HG02571 (cell line): ENCODE measurements around the gene TRAF3.
"Not testable (repeated sequence)": the region's sequence is repeated elsewhere in the genome, so short reads cannot be mapped to it uniquely, and the experiment has no call there.

ENCODE experiments used
- ATAC-seq: cut with Tn5 transposase; IDR thresholded peaks from one replicate; pipeline ENCODE4 v1.9.1; 2021; ENCODE audit warnings: mild to moderate bottlenecking, moderate library complexity; ENCODE audit not compliant: unreplicated experiment

Gene TRAF3

GRCh38 chr14:102750376-102750775, 26.9 kb upstream of the TRAF3 start:
- ATAC-seq = no peak

DNA sequence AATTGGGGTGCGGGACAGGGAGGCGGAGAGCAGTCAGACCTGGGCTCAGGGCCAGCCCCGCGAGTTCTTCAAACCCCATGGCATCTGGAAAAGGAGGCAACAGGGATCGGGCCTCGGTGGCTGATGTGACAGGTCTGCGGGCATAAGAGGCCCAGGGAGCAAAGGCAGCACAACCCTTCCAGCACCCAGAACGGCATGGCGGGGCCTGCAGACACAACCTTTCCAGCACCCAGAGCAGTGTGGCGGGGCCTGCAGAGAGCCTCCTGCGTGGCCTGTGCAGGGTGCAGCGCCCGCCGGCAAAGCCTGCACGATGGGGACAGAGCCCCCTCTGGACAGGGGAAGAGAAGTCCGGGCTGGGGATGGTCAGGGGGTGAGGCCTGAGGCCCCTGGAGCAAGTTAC, 26.2 kb upstream of the TRAF3 start:
- no peak for ATAC-seq

- ATAC-seq = no peak
These were observed 24.9 kb upstream of the TRAF3 start for GRCh38 chr14:102752239-102752847.

GRCh38 chr14:102754370-102755262, 22.6 kb upstream of the TRAF3 start:
- ATAC-seq = no peak

DNA sequence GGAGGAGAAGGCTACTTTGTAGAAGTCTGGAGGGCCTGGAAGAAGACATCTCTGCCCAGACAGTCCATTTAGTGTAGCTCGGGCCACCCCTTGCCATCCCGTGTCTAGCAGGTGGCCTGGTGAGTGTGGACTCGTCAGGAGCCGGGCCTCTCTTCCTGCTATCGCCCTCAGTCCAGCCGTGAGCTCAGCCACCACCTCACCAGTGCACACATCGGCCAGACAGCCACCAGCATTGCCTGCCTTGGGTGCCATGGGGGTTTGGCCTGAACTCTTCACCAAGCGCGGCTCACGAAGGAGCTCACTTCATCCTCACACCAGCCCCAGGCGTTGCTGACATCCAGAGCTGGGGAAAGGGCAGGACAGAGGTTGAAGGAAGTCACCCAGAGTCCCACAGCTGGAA, 19.6 kb upstream of the TRAF3 start:
- no peak for ATAC-seq

GRCh38 chr14:102758087-102758486, 19.2 kb upstream of the TRAF3 start:
- no peak for ATAC-seq

DNA sequence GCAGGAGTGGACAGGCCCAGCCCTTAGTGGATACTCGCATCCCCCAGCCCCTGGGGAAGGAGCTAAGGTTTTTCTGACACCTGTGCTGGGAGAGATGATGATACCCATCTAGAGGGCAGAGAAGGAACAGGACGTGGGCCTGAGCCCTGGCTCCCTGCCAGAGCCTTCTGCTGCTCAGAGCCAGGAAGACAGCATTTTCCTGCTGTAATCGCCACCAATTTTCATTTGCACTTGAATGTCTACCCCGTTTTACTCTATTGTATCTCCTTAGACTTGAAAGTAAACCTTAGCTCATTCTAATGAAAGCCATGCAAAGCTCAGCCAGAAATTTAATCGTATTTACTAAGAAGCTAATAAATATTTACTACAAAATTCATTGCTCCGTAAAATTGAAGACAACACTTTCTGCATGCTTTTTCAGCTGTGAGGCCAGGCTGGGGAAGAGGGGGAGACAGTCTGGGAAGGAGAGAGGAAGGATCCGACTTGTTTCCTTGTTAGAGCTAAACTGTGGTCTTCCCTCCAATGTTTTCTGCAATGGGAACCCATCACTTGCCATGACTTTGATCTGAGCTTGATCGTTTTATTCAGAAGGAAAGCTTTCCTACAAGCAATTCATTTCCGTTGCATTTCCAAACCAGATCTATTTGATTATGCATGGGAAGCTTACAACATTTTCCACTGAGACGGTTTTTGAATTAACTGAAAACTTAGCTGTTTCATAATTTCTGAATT, 17.6 kb upstream of the TRAF3 start:
- no peak for ATAC-seq

- ATAC-seq = no peak
These were observed 16.6 kb upstream of the TRAF3 start for GRCh38 chr14:102760496-102761193.

DNA sequence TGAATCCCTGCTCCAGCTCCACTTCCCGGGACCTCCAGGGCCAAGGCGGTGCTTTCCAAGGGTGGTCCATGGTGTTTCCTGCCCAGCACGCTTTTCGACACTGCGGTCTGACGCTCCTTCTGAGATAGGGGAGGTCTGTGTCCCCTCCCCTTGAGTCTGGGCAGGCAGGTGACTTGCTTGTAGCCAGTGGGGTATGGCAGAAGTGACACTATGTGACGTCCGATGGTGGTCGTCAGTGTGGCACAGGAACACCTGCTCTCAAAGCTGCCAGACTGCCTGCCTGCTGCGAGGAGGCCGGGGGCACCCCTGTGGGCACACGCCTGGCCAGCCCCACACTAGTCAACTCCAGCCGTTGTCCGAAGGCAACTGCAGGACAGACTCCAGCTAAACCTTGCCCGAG, 16.0 kb upstream of the TRAF3 start:
- ATAC-seq = no peak

DNA sequence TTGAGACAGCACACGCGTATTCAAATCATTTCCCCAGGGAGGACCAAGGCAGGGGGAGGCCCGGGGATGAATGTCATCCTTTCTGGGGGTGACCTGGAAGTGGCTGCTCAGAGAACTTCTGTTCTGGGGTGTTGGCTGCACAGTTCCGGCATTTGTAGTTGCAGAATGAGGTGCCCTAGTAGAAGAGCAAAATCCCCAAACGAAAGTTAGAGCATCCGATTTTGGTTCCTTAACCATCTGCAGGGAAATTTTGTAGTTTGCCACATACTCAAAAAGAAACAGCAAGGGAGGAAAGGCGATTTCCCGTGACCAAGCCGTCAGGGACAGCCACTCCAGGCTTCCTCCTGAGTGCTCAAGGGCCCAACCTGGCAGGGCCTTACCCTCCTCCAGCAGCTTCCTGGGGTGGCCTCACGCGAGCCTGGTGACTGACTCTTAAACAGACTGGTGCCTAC, 13.0 kb upstream of the TRAF3 start:
- ATAC-seq = peak; percentile 58

GRCh38 chr14:102765770-102766169, 11.5 kb upstream of the TRAF3 start:
- not testable (repeated sequence) for ATAC-seq

DNA sequence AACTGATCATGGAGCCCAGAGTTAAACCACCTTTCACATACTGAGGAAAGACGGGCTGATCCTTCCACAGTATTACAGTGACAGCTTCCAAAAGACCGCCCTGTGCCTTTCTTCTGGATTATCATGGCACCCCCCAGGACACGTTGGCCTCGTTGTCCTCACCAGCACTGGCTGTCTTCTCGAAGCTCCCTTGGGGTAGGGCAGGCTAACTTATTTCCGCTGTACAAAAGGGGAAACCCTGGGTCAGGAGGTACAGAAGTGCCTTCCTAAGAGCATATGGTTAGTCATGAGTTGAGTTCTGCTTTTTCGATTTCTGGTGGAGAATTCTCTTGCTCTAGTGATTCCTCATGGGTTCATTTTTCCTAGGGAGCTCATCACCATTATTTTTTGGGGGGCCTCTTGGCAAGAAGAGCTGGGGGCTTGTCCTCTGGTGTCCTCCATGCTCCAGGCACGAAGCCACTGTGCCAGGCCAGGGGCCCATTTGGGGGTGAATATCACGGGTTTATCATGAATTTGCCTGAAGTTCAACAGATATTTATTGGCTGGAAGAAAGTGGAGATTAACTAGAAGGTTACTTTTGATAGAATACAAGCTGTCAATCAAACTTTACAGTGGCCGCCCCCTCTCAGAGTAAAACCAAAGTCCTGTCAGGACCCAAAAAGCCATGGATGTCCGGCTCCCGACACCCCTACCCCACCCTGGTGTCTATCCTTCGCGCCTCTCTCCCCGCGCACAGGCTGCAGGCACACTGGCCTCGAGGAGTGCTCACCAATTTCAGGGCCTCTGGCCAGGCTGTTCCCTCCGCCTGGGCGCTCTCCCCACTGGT, 8.8 kb upstream of the TRAF3 start:
- peak; percentile 41 for ATAC-seq

GRCh38 chr14:102769049-102769327, 8.3 kb upstream of the TRAF3 start:
- ATAC-seq = no peak

DNA sequence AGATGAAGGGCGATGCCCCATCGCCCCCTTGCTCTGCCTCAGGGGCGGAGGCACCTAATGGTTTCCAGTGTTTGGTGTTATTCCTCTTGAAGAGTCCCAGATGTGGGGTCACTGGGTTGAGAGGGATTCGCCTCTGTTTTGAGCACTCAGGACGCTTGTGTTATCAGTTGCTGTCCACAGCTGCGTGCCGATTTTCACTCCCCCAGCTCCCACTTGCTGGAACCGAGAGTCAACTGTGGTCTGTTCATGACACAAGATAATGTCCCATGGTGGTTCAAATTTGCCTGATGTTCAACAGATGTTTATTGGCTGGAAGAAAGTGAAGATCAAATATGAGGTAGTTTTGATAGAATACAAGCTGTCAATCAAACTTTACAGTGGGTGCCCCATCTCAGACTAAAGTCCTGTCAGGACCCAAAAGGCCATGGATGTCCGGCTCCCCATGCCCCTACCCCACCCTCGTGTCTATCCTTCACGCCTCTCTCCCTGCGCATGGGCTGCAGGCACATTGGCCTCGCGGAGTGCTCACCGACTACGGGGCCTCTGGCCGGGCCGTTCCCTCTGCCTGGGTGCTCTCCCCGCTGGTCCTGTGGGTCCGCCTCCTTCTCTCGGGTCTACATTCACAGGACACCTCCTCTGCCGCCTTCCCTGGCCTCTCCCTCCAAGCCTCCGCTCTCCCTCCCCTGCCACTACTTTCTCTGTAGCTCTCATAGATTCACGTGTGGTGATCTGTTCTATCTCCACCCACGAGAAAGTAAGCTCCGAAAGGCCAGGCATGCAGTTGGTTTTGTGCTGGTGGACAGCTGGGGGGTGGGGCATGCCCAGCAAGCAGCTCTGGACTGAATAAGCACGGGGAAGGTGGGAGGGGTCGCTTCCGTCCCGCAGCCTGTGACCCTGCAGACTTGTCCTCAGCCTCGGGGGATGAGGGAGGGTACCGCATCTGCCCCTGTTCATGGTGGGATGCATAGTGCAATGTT, 6.8 kb upstream of the TRAF3 start:
- no peak for ATAC-seq

DNA sequence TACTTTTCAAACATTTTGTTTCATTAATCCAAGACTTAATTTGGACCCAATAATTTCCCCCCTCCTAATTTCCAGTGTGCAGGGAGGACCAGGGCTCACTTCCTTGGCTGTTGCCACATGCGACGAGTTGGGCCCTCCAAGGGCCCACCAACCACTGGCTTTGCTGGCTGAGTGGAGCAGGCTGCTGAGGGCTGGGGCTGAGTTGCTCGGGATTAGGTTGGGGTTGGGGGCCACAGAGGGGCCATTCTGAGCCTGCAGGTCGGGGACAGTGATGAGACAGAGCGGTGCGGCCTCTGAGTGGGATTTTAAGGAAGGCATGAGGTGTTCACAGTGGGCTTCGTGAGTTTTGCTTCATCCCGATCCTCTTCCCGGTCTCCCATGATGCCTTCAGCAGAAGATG, 6.1 kb upstream of the TRAF3 start:
- ATAC-seq = no peak

GRCh38 chr14:102772781-102773570, 4.3 kb upstream of the TRAF3 start:
- no peak for ATAC-seq

- ATAC-seq = no peak
These were observed 2.7 kb upstream of the TRAF3 start for GRCh38 chr14:102774391-102775153.
